Measurements from ENCODE around the gene TFPI. TPM values are rescaled to one million over a fixed set of nuclear protein-coding genes. Genes with fewer than 3 reads are reported as not detected.
A peak's percentile ranks its signal among the peaks of the same experiment; 100 is the strongest.

The TFPI gene
- total and polyA plus RNA-seq, 2 donors (not counting 1 experiment from before 2014, with no cell fraction given): 117 to 274 TPM

DNA sequence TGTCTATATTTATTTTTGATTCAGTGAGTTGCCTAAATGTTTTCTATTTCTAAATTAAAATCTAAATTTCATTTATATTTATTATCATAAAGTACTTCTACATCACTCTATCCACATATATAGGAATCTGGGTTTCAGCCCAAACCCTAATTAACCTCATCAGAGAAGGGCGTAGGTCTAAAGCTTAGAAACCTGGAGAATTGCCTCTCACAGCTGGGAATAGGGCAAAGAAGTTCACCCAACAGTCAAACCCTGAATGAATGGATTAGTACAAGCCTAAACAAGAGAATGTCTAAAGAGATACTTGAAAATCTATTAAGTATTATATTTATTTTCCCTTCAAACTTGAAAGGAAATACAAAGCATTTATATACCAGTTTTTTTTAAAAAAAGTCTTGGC lies 26.2 kb downstream of the TFPI start:
- no peaks in the 10 kb centered on the region for H3K27me3 ChIP-seq (ENCODE audit: control insufficient read depth, insufficient read depth, low read length)
- H3K4me2 ChIP-seq (ENCODE audit: extremely low read depth, insufficient read depth, low read length): no peak overlapping the region
- no peak overlapping the region for H3K27ac ChIP-seq (ENCODE audit: insufficient read depth, low read length)
- H3K36me3 ChIP-seq (ENCODE audit: control insufficient read depth, insufficient read depth, low read length): peaks cover 4% of the 10 kb centered on the region
- H3K9me3 ChIP-seq (ENCODE audit: control insufficient read depth, insufficient read depth, low read depth, low read length): no peaks in the 10 kb centered on the region
- H2AFZ ChIP-seq (ENCODE audit: low read length): no peak overlapping the region
- TF ChIP-seq EZH2 (IDR thresholded peaks at IDR 0.05; ENCODE audit: low read length, missing control alignments) (no peak), CTCF (conservative IDR thresholded peaks at IDR 0.05 in 1 of 2, IDR thresholded peaks at IDR 0.05 in 1 of 2; ENCODE audit: low read depth in 1 of 2, low read length in 2 of 2) (no peak)
- peaks cover 4% of the 10 kb centered on the region for H3K4me1 ChIP-seq (ENCODE audit: control insufficient read depth, extremely low read depth, insufficient read depth, low read length)
- peaks cover 30% of the 10 kb centered on the region for H3K79me2 ChIP-seq (ENCODE audit: control insufficient read depth, insufficient read depth, low read length)
- no peak overlapping the region for H3K9ac ChIP-seq (ENCODE audit: insufficient read depth, low read length)
- no peak for DNase-seq (ENCODE audit: low read depth in 2 of 2)
- H4K20me1 ChIP-seq (ENCODE audit: control insufficient read depth, extremely low read depth, insufficient read depth, low read length): no peaks in the 10 kb centered on the region
- no peak overlapping the region for H3K4me3 ChIP-seq (replicated peaks in 1 of 4; ENCODE audit: control extremely low read depth in 1 of 4, insufficient read depth in 1 of 4, low read depth in 3 of 4, low read length in 4 of 4)

DNA sequence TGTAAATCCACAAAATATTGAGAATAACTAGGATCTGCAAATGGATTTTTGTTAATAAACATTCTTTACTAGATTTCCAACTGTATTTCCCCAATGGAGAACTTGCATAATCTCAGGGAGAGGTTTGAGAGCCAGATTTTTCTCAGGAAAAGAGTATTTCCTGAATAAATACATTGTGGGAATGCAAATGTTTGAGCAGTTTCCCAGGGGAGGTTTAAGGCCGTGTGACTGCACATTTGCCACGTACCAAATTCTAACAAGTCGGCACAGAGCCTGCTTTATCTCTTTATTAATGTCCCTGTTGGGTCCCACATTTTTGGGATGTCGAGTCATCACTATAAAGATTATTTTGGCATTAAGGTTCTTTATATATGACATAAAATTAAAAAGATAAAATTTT lies 27.0 kb downstream of the TFPI start:
- Histone ChIP-seq H3K4me1 (ENCODE audit: control insufficient read depth, extremely low read depth, insufficient read depth, low read length) (peaks cover 4% of the 10 kb centered on the region), H3K36me3 (ENCODE audit: control insufficient read depth, insufficient read depth, low read length) (peaks cover 4% of the 10 kb centered on the region), H3K9ac (ENCODE audit: insufficient read depth, low read length) (no peak overlapping the region), H4K20me1 (ENCODE audit: control insufficient read depth, extremely low read depth, insufficient read depth, low read length) (no peaks in the 10 kb centered on the region), H3K27ac (ENCODE audit: insufficient read depth, low read length) (no peak overlapping the region), H3K9me3 (ENCODE audit: control insufficient read depth, insufficient read depth, low read depth, low read length) (no peaks in the 10 kb centered on the region), H3K27me3 (ENCODE audit: control insufficient read depth, insufficient read depth, low read length) (no peaks in the 10 kb centered on the region), H3K4me2 (ENCODE audit: extremely low read depth, insufficient read depth, low read length) (no peak overlapping the region), H3K4me3 (replicated peaks in 1 of 4; ENCODE audit: control extremely low read depth in 1 of 4, insufficient read depth in 1 of 4, low read depth in 3 of 4, low read length in 4 of 4) (no peak overlapping the region), H2AFZ (ENCODE audit: low read length) (no peak overlapping the region), H3K79me2 (ENCODE audit: control insufficient read depth, insufficient read depth, low read length) (peaks cover 23% of the 10 kb centered on the region)
- TF ChIP-seq CTCF (conservative IDR thresholded peaks at IDR 0.05 in 1 of 2, IDR thresholded peaks at IDR 0.05 in 1 of 2; ENCODE audit: low read depth in 1 of 2, low read length in 2 of 2) (no peak), EZH2 (IDR thresholded peaks at IDR 0.05; ENCODE audit: low read length, missing control alignments) (no peak)
- DNase-seq (ENCODE audit: low read depth in 2 of 2): peak; percentile 80 to 86

DNA sequence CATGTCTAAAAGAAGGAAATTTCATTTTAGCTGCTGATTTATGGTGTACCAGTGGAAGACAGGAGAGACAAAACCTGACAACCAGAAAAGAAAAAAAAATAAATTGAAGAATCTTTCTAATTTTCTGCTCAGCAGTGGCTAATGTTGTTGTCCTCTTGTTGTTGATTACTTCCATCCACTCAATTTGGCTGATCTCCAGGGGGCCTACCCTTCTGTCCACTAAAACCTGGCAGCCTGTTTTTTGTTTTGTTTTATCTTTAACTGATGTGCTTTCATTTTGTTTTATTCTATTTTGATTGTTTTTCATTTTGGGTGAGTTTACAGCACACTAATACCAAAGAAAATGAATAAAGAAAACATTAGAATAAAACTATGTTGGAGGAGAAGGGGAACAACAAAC lies 27.4 kb downstream of the TFPI start:
- no peak overlapping the region for H2AFZ ChIP-seq (ENCODE audit: low read length)
- DNase-seq (ENCODE audit: low read depth in 2 of 2): no peak

More for the DNA sequence above, 27.4 kb downstream of the TFPI start:
- no peak for TF ChIP-seq CTCF (conservative IDR thresholded peaks at IDR 0.05 in 1 of 2, IDR thresholded peaks at IDR 0.05 in 1 of 2; ENCODE audit: low read depth in 1 of 2, low read length in 2 of 2)
- no peak for TF ChIP-seq EZH2 (IDR thresholded peaks at IDR 0.05; ENCODE audit: low read length, missing control alignments)
- no peaks in the 10 kb centered on the region for H3K27me3 ChIP-seq (ENCODE audit: control insufficient read depth, insufficient read depth, low read length)
- H3K9ac ChIP-seq (ENCODE audit: insufficient read depth, low read length): no peak overlapping the region
- H3K79me2 ChIP-seq (ENCODE audit: control insufficient read depth, insufficient read depth, low read length): peaks cover 19% of the 10 kb centered on the region
- H3K36me3 ChIP-seq (ENCODE audit: control insufficient read depth, insufficient read depth, low read length): peaks cover 4% of the 10 kb centered on the region
- no peak overlapping the region for H3K4me2 ChIP-seq (ENCODE audit: extremely low read depth, insufficient read depth, low read length)
- no peak overlapping the region for H3K27ac ChIP-seq (ENCODE audit: insufficient read depth, low read length)
- H3K4me1 ChIP-seq (ENCODE audit: control insufficient read depth, extremely low read depth, insufficient read depth, low read length): peaks cover 4% of the 10 kb centered on the region
- no peaks in the 10 kb centered on the region for H3K9me3 ChIP-seq (ENCODE audit: control insufficient read depth, insufficient read depth, low read depth, low read length)
- H3K4me3 ChIP-seq (replicated peaks in 1 of 4; ENCODE audit: control extremely low read depth in 1 of 4, insufficient read depth in 1 of 4, low read depth in 3 of 4, low read length in 4 of 4): no peak overlapping the region
- H4K20me1 ChIP-seq (ENCODE audit: control insufficient read depth, extremely low read depth, insufficient read depth, low read length): no peaks in the 10 kb centered on the region

All from fibroblast of lung (primary cell).